GM12878 (cell line): ENCODE results near the gene MTRF1.

Experiments used
- CTCF ChIP-seq, 3 experiments: IDR thresholded peaks in 2 of 3; conservative IDR thresholded peaks in 1 of 3; 2 replicates each; pipeline ENCODE4 v1.5.1; 2011; ENCODE audit warnings: low read depth in 3 of 3, low read length in 3 of 3, mild to moderate bottlenecking in 3 of 3, control low read depth in 2 of 3, moderate library complexity in 2 of 3, inconsistent platforms in 1 of 3, mixed read lengths in 1 of 3; ENCODE audit not compliant: control insufficient read depth in 2 of 3, insufficient read depth in 1 of 3; ENCODE audit errors: extremely low read depth in 1 of 3
- ETV6 ChIP-seq, 2 experiments: fragments of 450-650 bp in 1 of 2; IDR thresholded peaks in 1 of 2; conservative IDR thresholded peaks in 1 of 2; 2 replicates each; pipeline ENCODE4 v1.6.1; 2014; ENCODE audit warnings: antibody characterized with exemption in 1 of 2, borderline replicate concordance in 1 of 2, low read depth in 1 of 2, mild to moderate bottlenecking in 1 of 2, moderate library complexity in 1 of 2
- JUNB ChIP-seq: IDR thresholded peaks from 2 replicates; pipeline ENCODE4 v1.6.1; 2016; ENCODE audit warnings: antibody characterized with exemption, mild to moderate bottlenecking
- MLLT1 ChIP-seq: fragments of 450-650 bp; IDR thresholded peaks from 2 replicates; pipeline ENCODE4 v1.6.1; 2016; ENCODE audit warnings: mild to moderate bottlenecking
- POLR2A ChIP-seq: IDR thresholded peaks from 2 replicates; pipeline ENCODE4 v1.6.1; 2011; ENCODE audit warnings: low read depth, mild to moderate bottlenecking, low read length
- RFX5 ChIP-seq: IDR thresholded peaks from 2 replicates; pipeline ENCODE4 v1.6.1; 2011; ENCODE audit warnings: low read depth, low read length, improper control_type of control experiment
- SMARCA5 ChIP-seq: fragments of 450-650 bp; IDR thresholded peaks from 2 replicates; pipeline ENCODE4 v1.6.1; 2017; ENCODE audit warnings: mild to moderate bottlenecking
- USF2 ChIP-seq: IDR thresholded peaks from 2 replicates; pipeline ENCODE4 v1.6.1; 2011; ENCODE audit warnings: low read depth, low read length, improper control_type of control experiment, borderline replicate concordance

GRCh38 chr13:41199526-41199925 is 63.9 kb downstream of the MTRF1 start:
- TF ChIP-seq MLLT1 (no peak), CTCF (IDR thresholded peaks at IDR 0.05 in 2 of 3, conservative IDR thresholded peaks at IDR 0.05 in 1 of 3; ENCODE audit: control insufficient read depth in 2 of 3, extremely low read depth in 1 of 3, insufficient read depth in 1 of 3, low read depth in 3 of 3, low read length in 3 of 3) (no peak), USF2 (no peak), JUNB (peak; percentile 24; the same call in 1 of the 2 replicates), POLR2A (no peak), ETV6 (conservative IDR thresholded peaks at IDR 0.05 in 1 of 2, IDR thresholded peaks at IDR 0.05 in 1 of 2; ENCODE audit: borderline replicate concordance in 1 of 2, low read depth in 1 of 2) (no peak), RFX5 (no peak), SMARCA5 (no peak)
